Sigmoid colon (tissue), 3 donors: ENCODE measurements around the gene CLTCL1.

Experiments
- CTCF ChIP-seq, 4 experiments: fragments of 450-650 bp in 3 of 4; fragments of 200-600 bp in 1 of 4; IDR thresholded peaks; one replicate each; pipeline ENCODE4 v1.5.1; 2016 to 2019; ENCODE audit warnings: antibody characterized with exemption in 4 of 4, mild to moderate bottlenecking in 3 of 4, moderate library complexity in 2 of 4
- POLR2A ChIP-seq, 2 donors: fragments of 450-650 bp; IDR thresholded peaks; one replicate each; pipeline ENCODE4 v1.6.1; 2016; ENCODE audit warnings: antibody characterized with exemption in 2 of 2, mild to moderate bottlenecking in 2 of 2, moderate library complexity in 2 of 2

- no peak for TF ChIP-seq CTCF (IDR thresholded peaks at IDR 0.05)
- TF ChIP-seq POLR2A (IDR thresholded peaks at IDR 0.05): no peak
Observed at GRCh38 chr22:19137384-19138216, 153.9 kb downstream of the CLTCL1 start.
